HG02840 (cell line): ENCODE data around the gene NR5A2.

Experiments
- ATAC-seq: cut with Tn5 transposase; IDR thresholded peaks from one replicate; pipeline ENCODE4 v1.9.1; 2021; ENCODE audit warnings: mild to moderate bottlenecking, moderate library complexity, moderate number of reproducible peaks; ENCODE audit not compliant: unreplicated experiment, low FRiP score

Gene NR5A2

GRCh38 chr1:200154069-200154767 lies 126.7 kb downstream of the NR5A2 start:
- ATAC-seq: peak; percentile 80

DNA sequence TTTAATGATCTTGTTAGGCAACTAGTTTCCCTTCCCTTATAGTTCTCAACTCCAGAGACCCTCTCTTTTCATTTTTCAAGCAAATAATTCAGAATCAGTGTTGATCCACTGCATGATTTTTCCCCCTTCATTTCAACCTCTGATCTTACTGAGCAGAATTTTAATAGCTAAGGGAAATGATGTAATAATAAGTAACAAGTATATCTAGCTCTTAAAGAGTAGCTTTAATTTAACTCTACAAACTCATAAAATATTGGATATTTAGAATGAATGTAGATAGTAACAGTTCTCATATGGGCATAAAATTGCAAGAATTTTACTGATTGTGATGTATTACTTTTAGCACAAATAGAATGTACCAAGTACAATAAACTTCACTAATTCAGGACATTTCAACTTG lies 130.2 kb downstream of the NR5A2 start:
- no peak for ATAC-seq

DNA sequence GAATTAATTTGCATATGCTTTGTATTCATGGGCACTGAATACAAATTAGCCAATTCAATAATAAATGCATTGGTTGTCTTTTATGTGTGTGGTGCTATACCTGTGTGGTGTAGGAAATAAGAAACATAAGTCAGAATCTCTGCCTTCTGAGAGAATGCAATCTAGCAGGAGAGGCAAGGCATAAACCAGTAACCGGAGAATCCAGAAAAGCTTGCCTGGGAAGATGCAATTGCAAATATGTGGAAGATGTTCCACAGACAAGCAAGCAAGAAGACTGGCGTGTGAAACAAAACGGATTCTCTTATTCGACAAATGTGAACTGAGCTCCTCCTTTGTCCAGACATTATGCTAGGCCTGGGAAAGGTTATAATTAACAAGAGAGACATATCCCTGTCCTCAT lies 134.3 kb downstream of the NR5A2 start:
- no peak for ATAC-seq

DNA sequence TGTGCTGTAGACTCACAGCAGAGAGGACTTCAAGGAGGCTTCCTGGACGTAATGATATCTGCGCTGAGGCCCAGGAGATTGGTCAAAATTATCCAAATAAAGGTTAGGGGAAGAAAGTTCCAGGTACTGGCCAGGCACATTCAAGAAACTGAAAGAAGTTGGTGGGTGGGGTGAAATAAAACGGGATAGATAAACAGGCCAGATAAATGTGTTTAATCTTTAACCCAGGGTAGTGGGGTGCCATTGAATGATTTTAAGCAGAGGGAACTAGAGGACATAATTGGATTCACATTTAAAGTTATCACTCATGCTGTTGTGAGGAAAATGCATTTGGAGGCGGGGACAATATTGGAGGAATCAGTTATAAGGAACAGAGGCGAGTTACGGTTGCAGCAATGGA lies 134.7 kb downstream of the NR5A2 start:
- ATAC-seq: no peak

DNA sequence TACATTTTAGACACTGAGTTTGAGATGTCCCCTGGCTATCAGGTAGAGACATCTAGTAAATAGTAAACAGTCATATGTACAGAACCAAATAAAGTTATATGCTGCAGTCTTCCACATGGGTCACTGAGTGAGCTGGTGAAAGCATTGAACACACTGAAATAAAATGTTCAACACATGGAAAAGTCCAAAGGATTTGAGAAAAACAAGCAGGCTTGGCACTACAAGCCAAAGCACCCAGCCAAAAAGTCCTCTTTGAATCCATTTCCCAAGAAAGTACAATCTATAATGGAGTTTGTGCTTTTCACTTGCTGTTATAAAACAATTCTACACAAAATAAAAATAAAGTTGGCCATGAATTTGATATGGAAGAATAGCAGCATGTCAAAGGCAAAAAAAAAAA lies 135.4 kb downstream of the NR5A2 start:
- ATAC-seq: no peak

- no peak for ATAC-seq
Measured at GRCh38 chr1:200163911-200164310, 136.4 kb downstream of the NR5A2 start.

DNA sequence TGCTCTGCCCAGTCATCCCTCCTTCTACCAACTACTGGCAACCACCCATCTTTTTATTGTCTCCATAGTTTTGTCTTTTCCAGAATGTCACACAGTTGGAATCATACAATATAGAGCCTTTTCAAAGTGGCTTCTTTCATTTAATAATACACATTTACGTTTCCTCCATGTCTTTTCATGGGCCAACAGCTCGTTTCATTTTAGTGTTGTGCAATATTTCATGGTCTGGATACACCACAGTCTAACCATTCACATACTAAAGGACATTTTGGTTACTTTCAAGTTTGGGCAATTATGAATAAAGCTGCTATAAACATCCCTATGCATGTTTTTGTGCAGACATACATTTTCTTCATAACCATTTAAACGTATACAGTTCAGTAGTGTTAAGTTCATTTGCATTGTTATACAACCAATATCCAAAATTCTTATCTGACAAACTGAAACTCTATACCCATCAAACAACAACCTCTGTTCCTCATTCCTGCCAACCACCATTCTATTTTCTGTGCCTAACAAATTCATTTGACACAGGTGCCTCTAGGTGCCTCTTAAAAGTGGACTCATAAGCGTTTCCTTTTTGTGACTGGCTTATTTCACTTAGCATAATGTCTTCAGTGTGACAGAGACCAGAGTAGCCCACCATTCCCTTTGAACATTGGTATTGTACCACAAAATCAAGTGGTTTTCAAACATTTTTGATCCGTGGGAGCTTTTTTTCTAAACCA lies 138.1 kb downstream of the NR5A2 start:
- no peak for ATAC-seq

DNA sequence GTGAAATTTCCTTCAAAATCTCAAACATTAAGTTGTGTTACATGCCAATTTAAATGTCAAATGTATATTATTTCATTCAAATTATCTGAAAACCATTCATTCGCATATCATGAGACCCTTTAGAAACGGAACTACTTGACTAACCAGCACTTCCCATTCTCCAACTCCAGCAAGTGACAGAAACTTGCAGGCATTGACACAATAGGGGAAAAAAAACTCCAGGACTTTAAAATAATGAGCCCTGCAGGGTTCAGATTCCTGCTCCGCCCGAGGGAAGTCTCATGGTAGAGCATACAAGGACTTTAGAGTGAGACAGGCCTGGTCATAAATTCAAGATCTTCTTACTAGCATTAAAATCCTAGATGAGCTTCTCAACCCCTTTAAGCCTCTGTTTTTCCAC lies 138.9 kb downstream of the NR5A2 start:
- ATAC-seq: no peak

GRCh38 chr1:200168926-200169325 lies 141.4 kb downstream of the NR5A2 start:
- ATAC-seq: no peak

- no peak for ATAC-seq
Measured at GRCh38 chr1:200172311-200172710, 144.8 kb downstream of the NR5A2 start.

DNA sequence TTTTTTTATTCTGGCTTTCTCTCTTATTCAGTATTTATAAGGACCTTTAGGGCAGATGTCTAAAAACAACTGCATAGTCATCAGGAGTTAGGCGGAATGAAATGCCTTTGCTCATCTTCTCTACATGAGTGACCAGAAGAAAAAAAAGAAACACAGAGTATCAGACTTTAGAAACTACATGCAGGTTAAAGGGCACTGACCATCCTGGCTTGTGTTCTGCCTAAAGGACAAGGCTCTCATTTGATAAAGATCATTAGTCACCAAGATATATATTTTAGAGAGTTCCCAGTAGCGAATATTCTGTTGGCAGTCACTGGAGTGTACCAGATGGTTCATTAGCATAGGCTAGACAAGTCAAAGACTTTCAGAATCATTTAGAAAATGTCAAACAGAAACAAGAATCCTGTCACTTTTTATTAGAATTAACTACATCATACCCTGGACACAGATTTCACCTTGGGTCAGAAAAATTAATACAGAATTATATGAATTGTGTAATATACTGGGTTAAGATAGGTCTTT lies 145.6 kb downstream of the NR5A2 start:
- ATAC-seq: no peak

DNA sequence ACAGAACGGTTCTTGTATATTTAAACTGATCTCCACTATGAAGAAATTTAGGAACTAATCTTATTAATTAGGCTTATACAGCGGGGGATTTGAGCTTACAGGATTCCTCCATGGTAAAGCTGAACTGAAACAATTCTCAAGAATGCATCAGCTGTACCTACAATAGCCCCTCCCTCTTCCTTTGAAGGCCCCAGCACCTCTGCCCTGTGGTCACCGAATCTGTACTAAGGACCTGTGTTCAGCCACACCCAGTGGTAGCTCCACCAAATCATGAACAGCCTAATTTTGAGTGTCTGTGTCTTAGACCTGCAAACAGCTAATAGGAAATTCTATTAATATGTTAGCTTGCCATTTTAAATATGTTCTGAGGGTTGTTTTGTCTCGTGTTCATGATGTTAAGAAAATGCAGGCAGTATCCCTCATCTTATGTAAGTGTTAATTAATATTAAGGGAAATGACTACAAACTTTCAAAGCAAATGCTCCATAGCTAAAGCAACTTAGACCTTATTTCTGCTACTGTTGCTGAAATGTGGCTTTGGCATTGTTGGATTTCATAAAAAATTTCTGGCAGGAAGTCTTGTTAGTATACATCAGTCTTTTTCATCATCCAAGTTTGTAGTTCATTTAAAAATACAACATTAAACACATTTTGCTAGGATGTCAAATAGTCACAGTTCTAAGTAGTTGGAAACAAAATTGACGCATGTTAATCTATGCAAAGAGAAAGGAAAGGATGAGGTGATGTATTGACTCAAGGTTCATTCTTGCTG lies 147.2 kb downstream of the NR5A2 start:
- ATAC-seq: no peak

- no peak for ATAC-seq
Measured at GRCh38 chr1:200176181-200176580, 148.7 kb downstream of the NR5A2 start.

GRCh38 chr1:200176798-200177197 lies 149.3 kb downstream of the NR5A2 start:
- no peak for ATAC-seq

- ATAC-seq: no peak
Measured at GRCh38 chr1:200178340-200178739, 150.8 kb downstream of the NR5A2 start.

- ATAC-seq: no peak
Measured at GRCh38 chr1:200179126-200179780, 151.7 kb downstream of the NR5A2 start.

DNA sequence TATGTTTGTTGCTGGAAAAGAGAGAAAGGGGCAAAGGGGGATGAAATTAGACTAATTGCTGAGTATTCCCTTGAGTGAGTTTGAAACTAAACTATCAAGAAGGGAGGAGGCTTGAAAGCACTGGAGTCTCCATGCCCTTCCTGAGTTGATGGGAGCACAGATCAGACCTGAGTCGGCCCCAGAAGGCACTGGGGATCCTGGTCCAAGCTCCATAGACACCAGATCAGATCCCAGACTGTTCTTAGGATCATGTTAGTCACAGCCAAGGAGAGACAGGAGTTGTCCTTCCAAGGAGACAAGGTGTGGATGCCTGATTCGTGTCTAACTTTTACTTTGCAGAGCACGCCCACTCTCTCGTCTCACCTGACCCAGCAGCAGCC lies 152.3 kb downstream of the NR5A2 start:
- no peak for ATAC-seq

DNA sequence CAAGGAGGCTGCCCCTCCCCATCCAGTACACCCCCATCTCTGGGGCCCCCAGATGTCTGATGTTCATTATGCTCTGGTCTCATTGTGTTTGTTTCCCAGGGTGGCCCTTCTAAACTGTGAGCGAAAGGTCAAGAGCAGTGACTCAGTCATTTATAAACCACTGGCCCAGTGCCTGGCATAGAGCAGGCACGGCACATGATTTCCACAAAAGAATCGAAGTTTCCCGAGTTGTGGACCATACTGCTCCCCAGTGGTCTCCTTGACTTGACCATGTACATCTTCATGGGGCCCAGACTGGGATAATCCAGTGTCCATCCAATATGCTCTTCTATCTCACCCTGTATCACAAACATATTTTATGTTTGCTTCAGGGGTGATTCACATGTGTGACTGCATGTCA lies 153.3 kb downstream of the NR5A2 start:
- ATAC-seq: no peak

DNA sequence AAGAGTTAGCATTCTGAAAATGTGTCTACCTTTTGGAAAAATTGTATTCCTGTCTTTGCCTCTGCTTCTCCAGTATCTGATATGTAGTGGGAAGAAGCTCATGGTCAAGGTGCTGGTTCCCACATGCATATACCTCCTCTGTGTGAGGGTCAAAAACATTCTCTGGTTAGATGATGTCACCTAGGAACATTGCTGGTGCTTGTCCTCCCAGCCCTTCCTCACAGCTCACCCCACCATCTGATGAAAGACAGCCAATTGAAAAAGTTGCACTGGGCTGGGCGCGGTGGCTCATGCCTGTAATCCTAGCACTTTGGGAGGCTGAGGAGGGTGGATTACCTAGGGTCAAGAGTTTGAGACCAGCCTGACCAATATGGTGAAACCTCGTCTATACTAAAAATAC lies 154.4 kb downstream of the NR5A2 start:
- ATAC-seq: no peak

- no peak for ATAC-seq
Measured at GRCh38 chr1:200182701-200183100, 155.2 kb downstream of the NR5A2 start.

DNA sequence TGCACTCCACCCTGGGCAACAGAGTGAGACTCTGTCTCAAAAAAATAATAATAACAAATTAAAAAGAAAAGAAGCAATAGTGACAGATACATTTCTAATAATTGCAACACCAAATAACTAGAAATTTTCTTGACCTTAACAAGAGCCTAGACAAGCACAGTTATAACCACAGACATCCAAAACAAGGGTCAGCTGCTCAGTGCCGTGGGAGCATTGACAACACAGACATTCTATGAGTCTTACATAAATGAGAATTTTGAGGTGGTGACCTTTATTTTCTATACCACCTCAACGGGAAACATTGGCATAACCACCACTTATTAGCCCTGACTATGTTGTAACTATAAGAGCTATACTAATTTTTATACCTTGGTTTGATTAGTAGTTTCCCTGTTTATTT lies 156.1 kb downstream of the NR5A2 start:
- no peak for ATAC-seq
